ENCODE results near the gene DLGAP3. TPM values are rescaled to one million over a fixed set of nuclear protein-coding genes. Genes with fewer than 3 reads are reported as not detected.

DLGAP3 gene
- total RNA-seq, 2 experiments from 2014 or later = 0.45 to 0.55 TPM

- Mint-ChIP-seq H3K9me3 (no peaks in the 10 kb centered on the region), H3K27ac (peak overlapping the region; percentile 55), H3K27me3 (no peaks in the 10 kb centered on the region), H3K4me3 (peak overlapping the region; percentile 9), H3K4me1 (peaks cover 12% of the 10 kb centered on the region), H3K36me3 (peaks cover 11% of the 10 kb centered on the region)
- DNase-seq (no peak), ATAC-seq (ENCODE audit: low read depth) (no peak)
- POLR2A ChIA-PET = no interaction called here
These were observed 85.8 kb downstream of the DLGAP3 start for GRCh38 chr1:34843392-34844251.

- DNase-seq = no peak
- Mint-ChIP-seq H3K27ac (peak overlapping the region; percentile 55), H3K36me3 (peaks cover 6% of the 10 kb centered on the region), H3K27me3 (no peaks in the 10 kb centered on the region), H3K4me3 (peak overlapping the region; percentile 9), H3K9me3 (no peaks in the 10 kb centered on the region), H3K4me1 (peaks cover 12% of the 10 kb centered on the region)
- POLR2A ChIA-PET = no interaction called here
- ATAC-seq (ENCODE audit: low read depth) = no peak
These were observed 86.5 kb downstream of the DLGAP3 start for GRCh38 chr1:34842952-34843371.

GRCh38 chr1:34842073-34842472, 87.4 kb downstream of the DLGAP3 start:
- POLR2A ChIA-PET = no interaction called here
- H3K27ac Mint-ChIP-seq = no peak overlapping the region
- H3K27me3 Mint-ChIP-seq = no peaks in the 10 kb centered on the region
- ATAC-seq (ENCODE audit: low read depth) (no peak), DNase-seq (no peak)
- no peaks in the 10 kb centered on the region for H3K9me3 Mint-ChIP-seq
- H3K36me3 Mint-ChIP-seq = peaks cover 6% of the 10 kb centered on the region
- peaks cover 12% of the 10 kb centered on the region for H3K4me1 Mint-ChIP-seq
- no peak overlapping the region for H3K4me3 Mint-ChIP-seq

GRCh38 chr1:34840426-34840825, 89.0 kb downstream of the DLGAP3 start:
- Mint-ChIP-seq H3K27me3 (no peaks in the 10 kb centered on the region), H3K4me1 (peaks cover 12% of the 10 kb centered on the region), H3K27ac (no peak overlapping the region), H3K36me3 (peaks cover 6% of the 10 kb centered on the region), H3K9me3 (no peaks in the 10 kb centered on the region), H3K4me3 (no peak overlapping the region)
- ATAC-seq (ENCODE audit: low read depth) (no peak), DNase-seq (no peak)
- POLR2A ChIA-PET = no interaction called here

GRCh38 chr1:34839526-34840305, 89.7 kb downstream of the DLGAP3 start:
- Mint-ChIP-seq H3K27me3 (no peaks in the 10 kb centered on the region), H3K4me3 (no peak overlapping the region), H3K4me1 (peaks cover 12% of the 10 kb centered on the region), H3K9me3 (no peaks in the 10 kb centered on the region), H3K36me3 (peaks cover 6% of the 10 kb centered on the region), H3K27ac (no peak overlapping the region)
- POLR2A ChIA-PET = no interaction called here
- ATAC-seq (ENCODE audit: low read depth) (no peak), DNase-seq (no peak)

- Mint-ChIP-seq H3K4me1 (no peaks in the 10 kb centered on the region), H3K4me3 (no peak overlapping the region), H3K27me3 (no peaks in the 10 kb centered on the region), H3K9me3 (no peaks in the 10 kb centered on the region), H3K36me3 (no peaks in the 10 kb centered on the region), H3K27ac (no peak overlapping the region)
- POLR2A ChIA-PET = no interaction called here
- no peak for ATAC-seq (ENCODE audit: low read depth)
- no peak for DNase-seq
These were observed 95.7 kb downstream of the DLGAP3 start for GRCh38 chr1:34833711-34834110.

GRCh38 chr1:34831721-34832246, 97.7 kb downstream of the DLGAP3 start:
- DNase-seq = no peak
- no peak for ATAC-seq (ENCODE audit: low read depth)
- no peaks in the 10 kb centered on the region for H3K27me3 Mint-ChIP-seq
- H3K4me3 Mint-ChIP-seq = no peak overlapping the region
- H3K36me3 Mint-ChIP-seq = no peaks in the 10 kb centered on the region
- H3K4me1 Mint-ChIP-seq = no peaks in the 10 kb centered on the region
- no peaks in the 10 kb centered on the region for H3K9me3 Mint-ChIP-seq
- POLR2A ChIA-PET = no interaction called here
- no peak overlapping the region for H3K27ac Mint-ChIP-seq

- Mint-ChIP-seq H3K36me3 (no peaks in the 10 kb centered on the region), H3K9me3 (no peaks in the 10 kb centered on the region), H3K27ac (no peak overlapping the region), H3K4me1 (no peaks in the 10 kb centered on the region), H3K4me3 (no peak overlapping the region), H3K27me3 (no peaks in the 10 kb centered on the region)
- ATAC-seq (ENCODE audit: low read depth) (no peak), DNase-seq (no peak)
- POLR2A ChIA-PET = no interaction called here
These were observed 100.2 kb downstream of the DLGAP3 start for GRCh38 chr1:34829250-34829649.

GRCh38 chr1:34828611-34829010, 100.8 kb downstream of the DLGAP3 start:
- H3K27ac Mint-ChIP-seq = no peak overlapping the region
- no peaks in the 10 kb centered on the region for H3K4me1 Mint-ChIP-seq
- H3K36me3 Mint-ChIP-seq = no peaks in the 10 kb centered on the region
- no peaks in the 10 kb centered on the region for H3K9me3 Mint-ChIP-seq
- POLR2A ChIA-PET = no interaction called here
- no peaks in the 10 kb centered on the region for H3K27me3 Mint-ChIP-seq
- DNase-seq (no peak), ATAC-seq (ENCODE audit: low read depth) (no peak)
- H3K4me3 Mint-ChIP-seq = no peak overlapping the region

- no peak overlapping the region for H3K27ac Mint-ChIP-seq
- ATAC-seq (ENCODE audit: low read depth) (no peak), DNase-seq (no peak)
- no peaks in the 10 kb centered on the region for H3K4me1 Mint-ChIP-seq
- no peaks in the 10 kb centered on the region for H3K27me3 Mint-ChIP-seq
- H3K4me3 Mint-ChIP-seq = no peak overlapping the region
- POLR2A ChIA-PET = no interaction called here
- H3K9me3 Mint-ChIP-seq = no peaks in the 10 kb centered on the region
- no peaks in the 10 kb centered on the region for H3K36me3 Mint-ChIP-seq
These were observed 102.0 kb downstream of the DLGAP3 start for GRCh38 chr1:34827341-34827941.

- no peak for ATAC-seq (ENCODE audit: low read depth)
- POLR2A ChIA-PET = no interaction called here
- H3K4me1 Mint-ChIP-seq = no peaks in the 10 kb centered on the region
- H3K4me3 Mint-ChIP-seq = no peak overlapping the region
- H3K27ac Mint-ChIP-seq = no peak overlapping the region
- DNase-seq = no peak
- no peaks in the 10 kb centered on the region for H3K36me3 Mint-ChIP-seq
- no peaks in the 10 kb centered on the region for H3K9me3 Mint-ChIP-seq
- H3K27me3 Mint-ChIP-seq = no peaks in the 10 kb centered on the region
These were observed 103.9 kb downstream of the DLGAP3 start for GRCh38 chr1:34825455-34826091.

GRCh38 chr1:34824817-34825454, 104.5 kb downstream of the DLGAP3 start:
- Mint-ChIP-seq H3K36me3 (no peaks in the 10 kb centered on the region), H3K27me3 (no peaks in the 10 kb centered on the region), H3K4me3 (no peak overlapping the region), H3K9me3 (no peaks in the 10 kb centered on the region), H3K4me1 (no peaks in the 10 kb centered on the region), H3K27ac (no peak overlapping the region)
- no peak for DNase-seq
- POLR2A ChIA-PET = no interaction called here
- ATAC-seq (ENCODE audit: low read depth) = no peak

- no peaks in the 10 kb centered on the region for H3K4me1 Mint-ChIP-seq
- no peak overlapping the region for H3K4me3 Mint-ChIP-seq
- DNase-seq = no peak
- ATAC-seq (ENCODE audit: low read depth) = no peak
- peaks cover 1% of the 10 kb centered on the region for H3K27me3 Mint-ChIP-seq
- no peaks in the 10 kb centered on the region for H3K36me3 Mint-ChIP-seq
- POLR2A ChIA-PET = no interaction called here
- no peaks in the 10 kb centered on the region for H3K9me3 Mint-ChIP-seq
- H3K27ac Mint-ChIP-seq = no peak overlapping the region
These were observed 107.2 kb downstream of the DLGAP3 start for GRCh38 chr1:34822202-34822601.
